Subcutaneous adipose tissue (tissue), 4 donors: ENCODE results near the gene MKS1. TPM values are rescaled to one million over a fixed set of nuclear protein-coding genes. Genes with fewer than 3 reads are reported as not detected.

Source experiments
- total RNA-seq, 4 donors: library from RNA; depleted of rRNA; stranded (reverse); fragments of >200 nt; gene quantifications; one replicate each; pipeline ENCODE4 v1.1.0, GENCODE V29; 2016
- TF ChIP-seq, protein P1 (sequence below): fragments of 450-650 bp; IDR thresholded peaks from one replicate; pipeline ENCODE4 v1.5.1; 2016; ENCODE audit warnings: low read depth, mild to moderate bottlenecking, control low read depth, antibody characterized with exemption, moderate library complexity

Gene MKS1
- total RNA-seq, 4 donors from 2014 or later, result 6.0 to 14.3 (median 9.6) TPM

DNA sequence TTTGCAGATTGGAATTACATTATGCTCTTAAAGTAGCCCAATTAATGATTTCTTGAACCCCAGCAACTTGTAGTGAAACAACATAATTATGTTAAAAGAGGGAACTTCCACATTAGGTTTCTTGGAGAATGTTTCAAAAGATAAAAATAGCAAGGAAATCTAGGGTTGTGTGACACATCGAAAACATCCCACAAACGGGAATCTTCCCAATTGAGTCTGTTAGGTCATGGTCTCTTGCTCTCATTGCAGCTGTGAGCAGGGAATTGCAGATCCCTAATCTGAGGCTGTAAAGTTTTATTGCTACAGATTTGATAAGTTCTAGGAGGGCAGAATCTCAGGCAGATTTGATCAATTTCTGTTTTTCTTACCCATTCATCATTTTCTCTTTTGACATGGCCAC lies 12.6 kb upstream of the MKS1 start:
- TF ChIP-seq, protein P1, sequence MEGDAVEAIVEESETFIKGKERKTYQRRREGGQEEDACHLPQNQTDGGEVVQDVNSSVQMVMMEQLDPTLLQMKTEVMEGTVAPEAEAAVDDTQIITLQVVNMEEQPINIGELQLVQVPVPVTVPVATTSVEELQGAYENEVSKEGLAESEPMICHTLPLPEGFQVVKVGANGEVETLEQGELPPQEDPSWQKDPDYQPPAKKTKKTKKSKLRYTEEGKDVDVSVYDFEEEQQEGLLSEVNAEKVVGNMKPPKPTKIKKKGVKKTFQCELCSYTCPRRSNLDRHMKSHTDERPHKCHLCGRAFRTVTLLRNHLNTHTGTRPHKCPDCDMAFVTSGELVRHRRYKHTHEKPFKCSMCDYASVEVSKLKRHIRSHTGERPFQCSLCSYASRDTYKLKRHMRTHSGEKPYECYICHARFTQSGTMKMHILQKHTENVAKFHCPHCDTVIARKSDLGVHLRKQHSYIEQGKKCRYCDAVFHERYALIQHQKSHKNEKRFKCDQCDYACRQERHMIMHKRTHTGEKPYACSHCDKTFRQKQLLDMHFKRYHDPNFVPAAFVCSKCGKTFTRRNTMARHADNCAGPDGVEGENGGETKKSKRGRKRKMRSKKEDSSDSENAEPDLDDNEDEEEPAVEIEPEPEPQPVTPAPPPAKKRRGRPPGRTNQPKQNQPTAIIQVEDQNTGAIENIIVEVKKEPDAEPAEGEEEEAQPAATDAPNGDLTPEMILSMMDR, result no peak

DNA sequence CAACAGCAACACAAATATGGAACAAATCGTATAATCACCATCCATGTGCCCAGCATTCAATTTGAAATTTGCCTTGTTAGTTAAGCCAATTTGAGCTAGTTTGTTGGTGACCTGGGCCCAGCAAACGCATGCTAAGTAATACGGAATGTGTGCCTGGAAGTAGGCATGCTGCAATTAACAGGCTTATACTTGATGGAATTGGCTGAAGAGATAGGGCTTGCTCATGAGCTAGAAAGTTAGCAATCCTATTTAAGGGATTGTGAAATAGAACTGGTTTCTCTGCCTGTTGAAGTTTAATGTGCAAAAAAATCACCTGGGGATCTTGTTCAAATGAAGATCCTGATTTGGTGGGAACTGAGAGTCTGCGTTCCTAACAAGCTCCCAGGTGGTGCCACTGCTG lies 10.8 kb upstream of the MKS1 start:
- TF ChIP-seq, protein P1, result no peak

DNA sequence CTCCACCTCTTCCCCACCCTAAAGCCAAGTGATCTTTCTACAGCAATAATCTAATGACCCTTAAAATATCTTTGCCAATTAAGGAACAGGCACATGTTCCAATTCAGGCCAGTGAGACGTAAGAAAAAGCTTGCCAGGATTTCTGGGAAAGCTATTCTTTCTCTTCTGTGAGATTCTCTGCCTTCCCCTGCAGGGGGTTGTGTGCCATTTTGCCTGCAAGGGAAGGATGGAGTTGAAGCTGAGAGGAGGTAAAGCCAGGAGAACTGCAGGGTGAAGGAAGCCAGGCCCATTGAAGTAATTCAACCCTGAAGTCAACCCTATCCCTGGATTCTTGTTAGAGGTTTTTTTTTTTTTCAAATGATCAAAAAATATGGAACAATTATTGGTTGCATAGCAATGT lies 10.3 kb upstream of the MKS1 start:
- TF ChIP-seq, protein P1, result no peak

DNA sequence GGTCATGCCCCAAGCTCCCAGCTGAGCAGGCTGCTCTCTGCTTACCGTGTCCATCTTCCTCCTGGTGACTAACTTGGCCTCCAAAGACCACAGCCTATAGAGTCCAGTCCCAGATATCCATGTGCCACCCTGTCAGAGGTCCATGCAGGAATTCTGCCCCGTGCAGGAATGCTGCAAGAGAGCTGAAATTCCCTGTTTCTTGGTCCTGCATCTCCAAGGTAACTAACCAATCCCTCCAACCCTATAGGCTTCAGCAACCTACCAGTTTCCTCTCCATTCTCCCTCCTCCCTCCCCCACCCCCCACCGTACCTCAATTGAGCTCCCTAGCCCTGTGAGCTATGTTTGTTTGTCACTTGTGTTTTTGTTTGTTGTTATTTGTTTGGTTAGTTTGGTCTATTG lies 9.6 kb upstream of the MKS1 start:
- TF ChIP-seq, protein P1, result no peak

DNA sequence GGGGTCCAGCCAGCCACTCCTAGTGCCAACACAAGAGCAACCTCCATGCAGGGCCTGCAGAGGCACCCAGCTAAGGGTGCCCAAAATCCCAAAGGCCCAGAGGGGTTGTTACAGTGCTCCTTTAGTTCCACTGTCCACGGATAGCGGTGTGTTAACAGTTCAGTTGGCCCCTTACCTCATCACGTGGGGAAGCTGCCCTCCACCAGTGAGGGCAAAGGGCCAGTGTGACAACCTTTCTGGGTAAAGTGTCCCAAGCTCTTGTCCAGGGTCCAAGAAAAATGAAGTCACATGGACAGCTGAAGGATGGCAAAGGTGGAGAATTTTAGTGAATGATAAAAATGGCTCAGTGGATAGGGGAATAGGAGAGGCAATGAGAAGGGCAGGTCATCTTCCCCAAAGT lies 8.7 kb upstream of the MKS1 start:
- TF ChIP-seq, protein P1, result no peak

DNA sequence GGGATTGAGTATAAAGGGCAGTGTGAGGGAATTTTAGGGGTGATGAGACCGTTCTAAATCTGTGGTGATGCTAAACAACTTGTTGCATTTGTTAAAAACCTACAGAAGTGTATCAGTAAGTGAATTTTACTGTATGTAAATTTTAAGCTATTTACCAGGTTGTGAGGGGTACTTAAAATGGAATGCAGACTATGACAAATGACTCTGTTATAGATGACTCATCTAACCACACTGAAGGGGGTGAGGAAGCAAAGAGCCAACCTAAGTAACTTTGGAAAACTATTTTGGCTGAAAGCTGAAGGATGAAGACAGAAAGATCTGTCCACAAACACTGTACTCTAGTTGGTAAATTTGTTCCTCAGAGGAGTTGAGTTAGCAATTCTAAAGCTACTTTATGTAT lies 5.3 kb upstream of the MKS1 start:
- TF ChIP-seq, protein P1, result no peak

DNA sequence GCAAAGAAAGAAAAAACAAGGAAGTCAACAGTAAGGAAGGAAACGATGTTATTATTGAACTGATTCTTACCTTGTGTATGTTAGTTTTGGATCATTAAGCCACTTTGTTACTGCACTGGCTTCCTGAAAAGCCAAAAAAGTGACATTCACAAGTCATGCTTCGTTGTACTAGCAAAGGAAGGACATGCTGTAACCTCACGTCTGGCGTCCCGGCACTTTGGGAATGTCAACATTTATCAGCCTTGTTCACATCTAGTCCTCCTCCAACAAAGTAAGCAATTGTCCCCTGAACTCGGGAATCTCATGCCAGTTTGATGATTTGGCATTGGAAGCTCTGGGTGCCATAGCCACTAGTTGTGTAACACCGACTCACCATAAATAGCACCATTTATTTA lies 731 bp upstream of the MKS1 start:
- TF ChIP-seq, protein P1, result no peak
